ENCODE data around the gene NALCN.

NALCN gene

DNA sequence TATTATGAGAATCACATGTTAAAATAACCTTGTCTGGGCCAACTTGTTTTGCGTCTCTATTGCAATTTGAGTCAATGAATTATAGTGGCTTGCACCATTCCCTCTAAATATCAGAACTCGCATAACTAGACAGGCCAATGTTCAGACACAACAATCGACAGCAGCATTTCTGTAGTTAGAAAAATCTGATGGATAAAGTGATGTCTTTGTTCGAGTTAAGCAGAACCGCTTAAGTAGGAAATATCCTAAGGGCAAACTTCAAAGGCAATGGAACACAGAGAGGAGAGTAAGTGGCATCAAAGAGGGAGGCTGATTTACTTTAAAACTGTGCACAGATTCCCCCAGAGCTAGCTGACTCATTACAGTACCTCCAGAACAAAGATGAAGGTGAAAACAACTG lies 333.9 kb downstream of the NALCN start:
- TF ChIP-seq, protein P1, sequence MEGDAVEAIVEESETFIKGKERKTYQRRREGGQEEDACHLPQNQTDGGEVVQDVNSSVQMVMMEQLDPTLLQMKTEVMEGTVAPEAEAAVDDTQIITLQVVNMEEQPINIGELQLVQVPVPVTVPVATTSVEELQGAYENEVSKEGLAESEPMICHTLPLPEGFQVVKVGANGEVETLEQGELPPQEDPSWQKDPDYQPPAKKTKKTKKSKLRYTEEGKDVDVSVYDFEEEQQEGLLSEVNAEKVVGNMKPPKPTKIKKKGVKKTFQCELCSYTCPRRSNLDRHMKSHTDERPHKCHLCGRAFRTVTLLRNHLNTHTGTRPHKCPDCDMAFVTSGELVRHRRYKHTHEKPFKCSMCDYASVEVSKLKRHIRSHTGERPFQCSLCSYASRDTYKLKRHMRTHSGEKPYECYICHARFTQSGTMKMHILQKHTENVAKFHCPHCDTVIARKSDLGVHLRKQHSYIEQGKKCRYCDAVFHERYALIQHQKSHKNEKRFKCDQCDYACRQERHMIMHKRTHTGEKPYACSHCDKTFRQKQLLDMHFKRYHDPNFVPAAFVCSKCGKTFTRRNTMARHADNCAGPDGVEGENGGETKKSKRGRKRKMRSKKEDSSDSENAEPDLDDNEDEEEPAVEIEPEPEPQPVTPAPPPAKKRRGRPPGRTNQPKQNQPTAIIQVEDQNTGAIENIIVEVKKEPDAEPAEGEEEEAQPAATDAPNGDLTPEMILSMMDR (IDR thresholded peaks at IDR 0.05), result no peak

DNA sequence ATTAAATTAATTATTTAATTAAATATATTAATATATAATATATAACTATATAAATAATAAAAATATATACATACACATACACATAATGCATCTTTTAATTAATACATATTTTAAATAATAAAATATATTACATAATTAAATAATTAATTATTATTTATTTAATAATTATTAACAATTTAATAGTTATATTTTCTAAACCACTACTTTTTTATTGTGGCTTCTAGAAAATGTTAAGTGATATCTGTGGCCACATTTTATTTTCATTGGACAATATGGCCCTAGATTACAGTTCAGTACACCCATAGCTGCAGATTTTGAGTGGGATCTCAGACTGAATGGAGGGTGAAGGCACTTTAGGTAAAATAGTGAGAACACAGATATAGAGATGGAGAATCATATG lies 335.7 kb downstream of the NALCN start:
- TF ChIP-seq, protein P1 (IDR thresholded peaks at IDR 0.05), result no peak

GRCh38 chr13:101065329-101065728 lies 351.0 kb downstream of the NALCN start:
- TF ChIP-seq, protein P1 (IDR thresholded peaks at IDR 0.05), result no peak

DNA sequence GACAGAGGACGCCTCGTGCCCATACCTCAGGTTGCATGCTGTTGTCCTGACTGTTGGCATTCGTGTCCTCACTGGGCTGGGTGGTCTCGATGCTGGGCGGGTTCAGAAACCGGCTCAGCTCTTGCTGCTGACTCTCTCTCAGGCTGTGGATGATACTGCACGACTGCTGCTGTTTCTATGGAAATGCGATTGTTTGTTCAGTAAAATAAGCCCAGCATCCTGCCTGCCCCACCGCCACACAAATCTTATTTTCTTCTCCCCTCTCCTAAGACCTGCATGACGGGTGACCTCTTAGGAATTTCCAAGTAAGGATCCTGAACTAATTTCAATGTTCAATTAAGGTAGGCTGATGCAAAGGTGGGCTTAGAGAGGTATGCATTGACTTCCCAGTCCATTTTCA lies 356.5 kb downstream of the NALCN start:
- TF ChIP-seq, protein P1 (IDR thresholded peaks at IDR 0.05), result no peak

- TF ChIP-seq, protein P1 (IDR thresholded peaks at IDR 0.05), result no peak
Measured at GRCh38 chr13:101058841-101059240, 357.5 kb downstream of the NALCN start.

DNA sequence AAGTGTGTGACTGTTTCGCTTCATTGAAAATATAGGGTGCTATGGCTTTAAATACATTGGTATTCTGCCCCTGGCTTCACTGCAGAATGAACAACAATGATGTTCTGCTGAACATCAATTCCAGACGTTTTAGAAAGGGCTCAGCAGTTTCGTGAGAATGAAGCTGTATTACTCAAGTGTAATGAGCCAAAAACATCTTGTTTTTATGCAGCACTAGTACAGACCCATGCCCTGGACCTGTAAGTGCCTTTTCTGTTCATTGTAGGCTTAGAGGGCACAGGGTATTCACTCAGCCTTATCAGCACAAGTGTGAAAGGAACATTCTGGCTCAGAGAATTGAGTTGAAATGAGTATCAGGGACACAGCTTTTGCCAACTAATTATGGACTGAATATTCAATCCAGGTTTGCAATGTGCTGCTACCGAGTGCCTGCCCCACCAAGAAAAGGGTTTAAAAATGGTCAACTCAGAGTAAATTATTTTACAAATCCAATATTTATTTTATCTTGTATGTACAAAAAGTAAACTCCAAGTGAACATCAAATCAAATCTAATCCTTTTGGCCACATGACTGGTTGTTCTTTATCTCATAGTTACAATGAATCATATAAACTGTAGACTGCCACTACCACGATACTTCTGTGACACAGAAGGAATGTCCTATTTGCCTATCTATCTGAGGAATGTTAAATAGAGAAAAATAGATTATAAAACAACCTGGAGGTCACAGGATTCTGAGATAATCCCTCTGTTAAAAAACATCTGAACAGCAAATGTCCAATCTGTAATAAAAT lies 362.8 kb downstream of the NALCN start:
- TF ChIP-seq, protein P1 (IDR thresholded peaks at IDR 0.05), result no peak

GRCh38 chr13:101049166-101049850 lies 367.0 kb downstream of the NALCN start:
- TF ChIP-seq, protein P1 (IDR thresholded peaks at IDR 0.05), result no peak

Measured in LNCAP (cell line).